ENCODE measurements around the gene RGS8. TPM values are rescaled to one million over a fixed set of nuclear protein-coding genes. Genes with fewer than 3 reads are reported as not detected.

The RGS8 gene
- total RNA-seq, 2 donors from 2014 or later: not detected

DNA sequence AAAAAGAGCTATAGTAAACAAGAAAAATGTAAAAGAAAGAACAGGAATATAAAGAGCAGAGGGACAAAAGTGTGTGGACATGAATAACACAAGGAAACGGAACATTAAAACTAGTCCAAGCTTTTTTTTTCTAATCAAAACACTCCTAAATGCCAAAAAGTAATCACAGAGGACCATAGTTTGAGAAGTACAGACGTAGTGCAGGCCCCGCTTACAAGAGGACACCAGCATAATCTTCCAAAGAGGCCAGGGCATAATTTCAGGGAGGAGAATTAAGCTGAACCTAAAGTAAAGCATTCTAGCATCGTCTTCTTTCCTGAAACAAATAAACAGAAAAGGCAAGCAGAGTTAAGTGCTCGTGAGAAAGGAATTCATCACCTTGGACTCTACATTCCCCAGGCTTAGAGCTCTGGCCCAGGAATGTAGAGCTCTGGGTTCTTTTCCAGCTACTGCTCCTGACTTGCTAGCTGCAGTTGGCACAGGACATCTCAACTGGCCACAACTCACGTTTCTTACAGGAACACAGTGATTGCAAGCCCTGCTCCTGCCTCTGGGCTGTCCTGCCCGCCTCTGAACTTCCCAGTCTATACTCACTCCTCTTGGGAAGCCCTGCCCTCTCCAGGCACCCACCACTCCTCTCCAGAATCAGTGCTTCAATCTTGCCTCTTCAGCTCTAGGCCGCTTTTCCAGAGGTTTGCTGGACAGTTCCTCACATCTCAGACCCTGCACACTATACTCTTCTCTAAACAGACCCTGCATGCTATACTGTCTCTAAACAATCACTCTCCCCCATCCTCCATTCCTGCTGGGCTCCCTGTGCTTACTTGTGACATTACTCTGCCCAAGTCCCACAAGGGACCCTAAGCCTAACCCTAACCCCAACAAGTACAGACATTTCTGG lies 9.8 kb downstream of the RGS8 start:
- H3K27ac Mint-ChIP-seq: no peak overlapping the region
- H3K36me3 Mint-ChIP-seq (ENCODE audit: low read depth): peaks cover 8% of the 10 kb centered on the region
- H3K4me1 Mint-ChIP-seq: peaks cover 15% of the 10 kb centered on the region
- no peak overlapping the region for H3K4me3 Mint-ChIP-seq
- ATAC-seq (no peak), DNase-seq (no peak)
- peaks cover 44% of the 10 kb centered on the region for H3K27me3 Mint-ChIP-seq
- no peaks in the 10 kb centered on the region for H3K9me3 ChIP-seq (ENCODE audit: control insufficient read depth, low read length, poor library complexity, severe bottlenecking)

DNA sequence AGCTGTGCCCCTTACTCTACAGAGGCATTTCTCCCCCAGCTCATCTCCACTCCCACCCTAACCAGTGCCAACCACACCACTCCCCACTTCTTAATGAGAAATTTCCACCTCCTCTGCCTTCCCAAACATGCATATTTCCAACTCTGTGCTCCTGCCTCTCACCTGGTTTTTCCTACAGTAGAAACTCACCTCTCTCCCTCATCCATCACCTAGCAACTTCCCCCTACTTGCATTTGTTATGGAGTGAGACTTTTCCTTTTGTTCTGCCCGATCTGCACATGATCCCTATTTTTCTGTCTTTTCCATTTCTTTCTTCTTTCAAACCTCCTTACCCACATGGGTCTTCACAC lies 11.9 kb downstream of the RGS8 start:
- H3K27me3 Mint-ChIP-seq: peaks cover 44% of the 10 kb centered on the region
- H3K9me3 ChIP-seq (ENCODE audit: control insufficient read depth, low read length, poor library complexity, severe bottlenecking): no peaks in the 10 kb centered on the region
- H3K36me3 Mint-ChIP-seq (ENCODE audit: low read depth): peaks cover 8% of the 10 kb centered on the region
- ATAC-seq (no peak), DNase-seq (no peak)
- peaks cover 15% of the 10 kb centered on the region for H3K4me1 Mint-ChIP-seq
- no peak overlapping the region for H3K27ac Mint-ChIP-seq
- H3K4me3 Mint-ChIP-seq: no peak overlapping the region

DNA sequence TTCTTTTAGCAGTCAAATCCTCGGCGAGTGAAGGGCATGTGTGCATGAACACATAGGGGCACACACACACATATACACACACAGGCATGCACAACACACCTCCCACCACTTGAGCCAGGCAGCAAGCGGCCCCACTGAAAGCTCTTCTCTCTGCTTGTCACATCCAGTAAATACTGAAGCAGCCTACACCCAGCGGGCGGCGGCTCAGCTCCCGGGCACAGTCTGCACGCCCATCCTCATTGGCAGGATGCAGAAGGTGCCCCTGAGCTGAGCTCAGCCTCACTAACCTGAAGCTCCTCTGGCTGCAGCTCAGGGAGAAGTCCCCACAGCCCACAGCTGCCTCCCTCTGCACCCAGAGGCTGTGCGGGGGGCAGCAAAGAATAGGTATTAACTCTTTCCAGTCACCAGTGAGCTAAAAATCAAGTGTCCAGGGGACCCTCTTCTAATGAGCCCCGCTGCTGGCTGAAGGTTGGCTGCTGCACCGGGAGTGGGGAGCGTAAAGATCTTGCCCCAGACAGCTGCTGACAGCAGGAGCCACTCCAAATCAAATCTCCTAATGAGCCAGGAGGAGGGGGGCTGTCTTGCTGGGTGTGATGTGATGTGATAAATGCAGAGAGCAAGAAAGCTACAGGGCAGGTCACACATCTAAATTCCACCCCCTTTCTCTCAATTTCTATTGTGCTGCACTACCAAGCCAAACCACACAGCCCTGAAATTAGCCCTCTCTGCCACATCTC lies 12.5 kb downstream of the RGS8 start:
- H3K27me3 Mint-ChIP-seq: peaks cover 44% of the 10 kb centered on the region
- H3K4me3 Mint-ChIP-seq: no peak overlapping the region
- H3K4me1 Mint-ChIP-seq: peaks cover 15% of the 10 kb centered on the region
- no peaks in the 10 kb centered on the region for H3K9me3 ChIP-seq (ENCODE audit: control insufficient read depth, low read length, poor library complexity, severe bottlenecking)
- DNase-seq: no peak
- H3K36me3 Mint-ChIP-seq (ENCODE audit: low read depth): peaks cover 8% of the 10 kb centered on the region
- ATAC-seq: no peak
- no peak overlapping the region for H3K27ac Mint-ChIP-seq

DNA sequence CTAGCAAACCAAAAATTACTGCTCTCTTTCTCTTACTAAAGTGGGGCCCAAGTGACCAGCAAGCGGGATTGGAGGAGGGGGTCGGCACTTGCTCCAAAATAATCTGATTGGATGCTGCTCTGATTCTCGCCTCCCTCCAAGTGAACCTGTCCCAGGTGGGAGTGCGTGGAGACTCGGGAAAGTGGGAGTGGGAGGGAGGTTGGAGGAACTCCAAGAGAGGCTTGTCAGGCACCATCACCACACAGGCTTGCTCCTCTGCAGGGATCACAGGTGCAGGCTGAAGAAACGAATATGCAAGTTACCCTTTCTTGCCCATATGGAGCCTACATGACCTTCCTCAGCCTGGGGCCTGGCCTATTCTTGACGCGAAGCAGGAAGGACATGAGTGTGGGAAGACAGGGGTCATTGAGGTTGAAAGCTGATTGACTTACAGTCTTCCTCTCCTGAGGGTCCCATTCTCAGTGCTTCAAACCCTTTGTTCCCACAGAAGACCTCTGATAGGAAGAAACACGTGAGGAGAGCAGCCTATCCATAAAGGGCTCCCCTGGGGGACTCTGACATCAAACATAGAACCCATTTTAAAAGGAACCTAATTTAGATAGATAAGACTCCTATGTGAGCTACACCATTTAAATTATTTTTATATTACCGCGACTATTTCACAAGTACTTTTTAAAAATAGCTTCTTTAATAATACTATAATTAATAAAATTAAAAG lies 14.2 kb downstream of the RGS8 start:
- Mint-ChIP-seq H3K36me3 (ENCODE audit: low read depth) (peaks cover 6% of the 10 kb centered on the region), H3K4me1 (peaks cover 13% of the 10 kb centered on the region), H3K4me3 (no peak overlapping the region), H3K27me3 (peaks cover 43% of the 10 kb centered on the region), H3K27ac (no peak overlapping the region)
- ATAC-seq: no peak
- no peak for DNase-seq
- H3K9me3 ChIP-seq (ENCODE audit: control insufficient read depth, low read length, poor library complexity, severe bottlenecking): no peaks in the 10 kb centered on the region

DNA sequence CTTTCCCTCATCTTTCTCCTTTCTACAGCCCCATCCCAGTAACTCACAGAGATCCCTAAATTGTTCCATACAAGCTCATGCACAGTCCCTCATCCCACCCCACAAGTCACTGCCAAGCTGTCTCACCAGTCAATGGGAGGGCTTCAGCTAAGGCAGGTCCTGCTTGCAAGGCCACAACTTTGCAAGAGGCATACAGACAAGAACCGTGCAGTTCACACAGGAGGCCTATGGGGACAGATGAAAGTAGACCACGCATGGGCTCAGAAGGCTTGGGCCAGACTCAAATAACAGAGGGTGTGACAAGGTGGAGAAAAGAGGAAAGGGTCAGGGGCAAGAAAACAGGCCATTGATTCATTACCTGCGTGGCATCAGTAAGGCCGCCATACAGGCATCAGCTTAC lies 15.1 kb downstream of the RGS8 start:
- H3K9me3 ChIP-seq (ENCODE audit: control insufficient read depth, low read length, poor library complexity, severe bottlenecking): no peaks in the 10 kb centered on the region
- no peak for DNase-seq
- peaks cover 10% of the 10 kb centered on the region for H3K4me1 Mint-ChIP-seq
- H3K4me3 Mint-ChIP-seq: no peak overlapping the region
- no peak overlapping the region for H3K27ac Mint-ChIP-seq
- peaks cover 3% of the 10 kb centered on the region for H3K36me3 Mint-ChIP-seq (ENCODE audit: low read depth)
- no peak for ATAC-seq
- peaks cover 38% of the 10 kb centered on the region for H3K27me3 Mint-ChIP-seq

DNA sequence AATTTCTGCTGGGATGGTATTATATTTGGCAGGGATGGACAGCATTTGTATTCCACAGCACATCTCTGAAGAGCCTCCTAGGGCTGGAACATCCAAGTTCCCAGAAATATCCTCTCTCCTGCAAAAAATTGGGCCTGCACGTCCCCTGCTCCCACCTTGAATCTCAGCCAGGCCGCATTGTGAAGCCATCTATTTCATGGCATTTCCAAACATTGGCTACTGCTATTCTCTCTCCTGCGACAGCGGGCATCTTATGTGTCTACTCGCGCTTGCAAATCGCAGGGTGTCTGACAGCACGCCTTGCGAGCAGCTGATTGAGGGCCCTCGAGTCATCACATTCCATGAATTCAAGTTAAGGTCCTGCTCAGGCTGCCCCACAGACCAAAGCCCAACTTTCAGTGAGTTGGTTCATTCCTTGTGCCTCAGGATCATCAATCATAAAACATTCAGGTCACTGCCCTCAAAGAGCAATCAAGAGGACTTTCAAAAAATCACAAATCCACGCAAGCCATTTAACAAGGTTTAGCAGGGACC lies 15.8 kb downstream of the RGS8 start:
- Mint-ChIP-seq H3K27ac (no peak overlapping the region), H3K27me3 (peaks cover 32% of the 10 kb centered on the region), H3K4me3 (no peak overlapping the region), H3K36me3 (ENCODE audit: low read depth) (peaks cover 3% of the 10 kb centered on the region), H3K4me1 (peaks cover 10% of the 10 kb centered on the region)
- ATAC-seq (no peak), DNase-seq (no peak)
- no peaks in the 10 kb centered on the region for H3K9me3 ChIP-seq (ENCODE audit: control insufficient read depth, low read length, poor library complexity, severe bottlenecking)

DNA sequence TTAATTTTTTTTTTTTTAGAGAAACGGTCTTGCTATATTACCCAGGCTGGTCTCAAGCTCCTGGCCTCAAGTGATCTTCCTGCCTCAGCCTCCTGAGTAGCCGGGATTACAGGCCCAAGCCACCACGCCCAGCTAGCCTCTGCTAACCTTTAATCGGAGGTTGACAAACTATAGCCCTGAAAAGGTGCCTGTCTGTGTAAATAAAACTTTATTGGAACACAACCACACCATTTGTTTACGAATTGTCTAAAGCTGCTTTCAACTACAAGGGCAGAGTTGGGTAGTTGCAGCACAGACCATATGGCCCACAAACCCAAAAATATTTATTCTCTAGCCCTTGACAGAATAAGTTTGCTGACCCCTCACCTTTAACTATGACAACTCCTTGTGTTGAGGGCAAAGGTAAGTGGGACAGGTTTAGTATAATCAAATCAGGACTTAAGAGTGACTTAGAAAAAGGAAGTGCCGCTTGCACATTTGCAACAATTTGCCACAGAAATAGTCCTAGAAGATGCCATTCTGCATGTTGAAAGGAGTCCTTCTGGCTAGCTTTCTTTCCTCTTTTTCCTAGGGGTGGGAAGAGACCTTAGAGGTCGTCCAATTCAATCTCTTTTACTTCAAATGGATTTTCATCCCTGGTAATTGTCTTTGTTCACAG lies 16.4 kb downstream of the RGS8 start:
- no peak overlapping the region for H3K4me3 Mint-ChIP-seq
- no peaks in the 10 kb centered on the region for H3K9me3 ChIP-seq (ENCODE audit: control insufficient read depth, low read length, poor library complexity, severe bottlenecking)
- H3K27ac Mint-ChIP-seq: no peak overlapping the region
- H3K27me3 Mint-ChIP-seq: peaks cover 30% of the 10 kb centered on the region
- DNase-seq (no peak), ATAC-seq (no peak)
- H3K4me1 Mint-ChIP-seq: peaks cover 10% of the 10 kb centered on the region
- H3K36me3 Mint-ChIP-seq (ENCODE audit: low read depth): peaks cover 3% of the 10 kb centered on the region

DNA sequence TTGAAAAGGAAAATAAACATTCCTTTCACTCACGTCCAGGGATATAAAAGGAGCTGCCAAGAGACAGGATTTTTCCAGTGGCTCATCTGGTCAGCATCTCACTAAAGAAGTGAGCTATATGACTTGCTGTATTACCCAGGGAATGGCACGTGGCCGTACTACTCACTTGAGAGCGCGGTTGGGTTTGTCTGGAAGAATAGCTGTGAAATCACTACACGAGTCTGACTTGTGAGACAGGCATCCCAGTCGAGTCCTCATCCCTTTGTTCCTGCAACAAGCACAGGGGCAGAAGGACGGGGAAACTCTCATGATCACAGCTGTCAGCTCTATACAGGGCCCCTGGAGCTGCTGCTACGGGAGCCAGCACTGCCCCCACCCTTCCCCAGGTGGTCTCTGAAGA lies 17.7 kb downstream of the RGS8 start:
- H3K4me3 Mint-ChIP-seq: no peak overlapping the region
- no peak overlapping the region for H3K27ac Mint-ChIP-seq
- no peak for ATAC-seq
- H3K4me1 Mint-ChIP-seq: peaks cover 6% of the 10 kb centered on the region
- no peaks in the 10 kb centered on the region for H3K9me3 ChIP-seq (ENCODE audit: control insufficient read depth, low read length, poor library complexity, severe bottlenecking)
- DNase-seq: no peak
- H3K36me3 Mint-ChIP-seq (ENCODE audit: low read depth): no peaks in the 10 kb centered on the region
- H3K27me3 Mint-ChIP-seq: peaks cover 26% of the 10 kb centered on the region

DNA sequence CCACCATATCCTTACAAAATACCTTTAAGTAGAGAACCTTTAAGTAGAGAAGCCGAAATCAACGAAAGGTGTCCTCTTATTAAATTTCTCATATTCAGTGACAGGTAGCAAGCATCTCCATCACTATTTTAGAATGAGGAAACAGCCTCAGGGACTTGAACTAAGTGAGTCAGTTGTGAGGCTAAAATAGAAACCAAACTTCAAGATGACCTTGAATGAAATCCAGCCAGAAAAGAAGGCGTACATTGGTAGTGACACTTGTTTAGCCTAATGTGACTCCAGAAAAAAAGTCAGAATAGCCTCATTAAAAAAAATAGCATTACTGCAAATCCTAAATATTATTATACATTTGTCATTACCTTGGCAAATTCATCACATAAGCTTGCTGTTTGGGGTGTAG lies 20.1 kb downstream of the RGS8 start:
- no peaks in the 10 kb centered on the region for H3K4me1 Mint-ChIP-seq
- H3K27ac Mint-ChIP-seq: no peak overlapping the region
- H3K36me3 Mint-ChIP-seq (ENCODE audit: low read depth): no peaks in the 10 kb centered on the region
- no peaks in the 10 kb centered on the region for H3K9me3 ChIP-seq (ENCODE audit: control insufficient read depth, low read length, poor library complexity, severe bottlenecking)
- ATAC-seq (no peak), DNase-seq (no peak)
- H3K27me3 Mint-ChIP-seq: peaks cover 14% of the 10 kb centered on the region
- H3K4me3 Mint-ChIP-seq: no peak overlapping the region

DNA sequence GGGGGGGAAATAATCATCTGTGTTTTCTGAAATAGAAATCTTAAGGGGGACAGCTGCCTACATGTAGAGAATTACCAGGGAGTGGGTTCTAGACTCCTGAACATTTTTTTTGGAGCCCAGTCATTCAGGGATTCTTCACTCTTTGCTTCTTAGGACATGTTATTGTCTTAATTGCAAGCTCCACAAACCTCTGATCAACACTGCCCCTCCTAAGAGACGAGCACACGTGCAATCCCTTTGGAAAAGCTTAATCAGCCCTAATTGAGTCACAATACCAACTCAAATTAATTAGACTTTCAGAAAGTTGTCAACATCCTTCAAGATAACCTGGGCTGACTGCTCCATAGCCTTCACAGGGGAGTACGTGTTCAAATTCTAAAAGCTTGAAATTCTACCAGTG lies 21.4 kb downstream of the RGS8 start:
- ATAC-seq (no peak), DNase-seq (no peak)
- Mint-ChIP-seq H3K27me3 (peaks cover 16% of the 10 kb centered on the region), H3K27ac (no peak overlapping the region), H3K4me3 (no peak overlapping the region), H3K36me3 (ENCODE audit: low read depth) (no peaks in the 10 kb centered on the region), H3K4me1 (no peaks in the 10 kb centered on the region)
- H3K9me3 ChIP-seq (ENCODE audit: control insufficient read depth, low read length, poor library complexity, severe bottlenecking): no peaks in the 10 kb centered on the region

DNA sequence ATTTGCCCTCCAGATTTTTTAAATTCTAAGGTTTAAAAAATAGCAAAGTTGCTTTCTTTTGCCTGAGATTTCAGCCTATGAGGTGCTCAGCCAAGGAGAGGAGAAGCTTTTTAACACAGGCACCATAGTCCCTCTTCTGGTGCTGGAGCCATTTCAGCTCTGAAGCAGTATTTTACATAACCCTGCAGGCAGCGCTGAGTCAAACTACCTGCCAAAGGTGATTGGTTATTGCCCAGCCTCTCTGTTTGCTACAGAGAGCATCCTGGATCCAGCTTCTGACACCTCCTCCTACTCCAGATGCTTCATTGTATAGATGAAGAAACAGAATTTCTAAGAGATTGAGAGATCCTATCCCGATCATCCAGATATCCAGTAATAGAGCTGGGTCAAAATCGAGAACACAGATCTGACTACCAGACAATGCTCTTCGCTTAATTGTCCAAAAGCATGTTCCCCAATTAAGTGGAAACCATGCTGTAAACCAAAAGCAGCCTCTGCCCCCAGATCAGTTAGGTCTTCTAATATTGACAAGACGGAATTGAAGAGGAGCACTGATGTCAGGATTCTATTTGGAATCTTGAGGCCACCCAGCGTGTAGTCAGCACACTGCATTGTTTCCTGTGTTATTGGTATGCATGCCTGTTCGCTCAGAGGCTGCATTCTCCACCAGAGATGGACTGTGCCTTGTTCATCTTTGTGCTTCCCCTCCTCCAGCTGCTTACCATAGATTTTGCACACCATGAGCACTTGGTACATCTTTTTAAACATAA lies 22.1 kb downstream of the RGS8 start:
- Mint-ChIP-seq H3K27me3 (peaks cover 22% of the 10 kb centered on the region), H3K4me3 (no peak overlapping the region), H3K27ac (no peak overlapping the region), H3K36me3 (ENCODE audit: low read depth) (no peaks in the 10 kb centered on the region), H3K4me1 (no peaks in the 10 kb centered on the region)
- ATAC-seq: no peak
- no peaks in the 10 kb centered on the region for H3K9me3 ChIP-seq (ENCODE audit: control insufficient read depth, low read length, poor library complexity, severe bottlenecking)
- DNase-seq: no peak

DNA sequence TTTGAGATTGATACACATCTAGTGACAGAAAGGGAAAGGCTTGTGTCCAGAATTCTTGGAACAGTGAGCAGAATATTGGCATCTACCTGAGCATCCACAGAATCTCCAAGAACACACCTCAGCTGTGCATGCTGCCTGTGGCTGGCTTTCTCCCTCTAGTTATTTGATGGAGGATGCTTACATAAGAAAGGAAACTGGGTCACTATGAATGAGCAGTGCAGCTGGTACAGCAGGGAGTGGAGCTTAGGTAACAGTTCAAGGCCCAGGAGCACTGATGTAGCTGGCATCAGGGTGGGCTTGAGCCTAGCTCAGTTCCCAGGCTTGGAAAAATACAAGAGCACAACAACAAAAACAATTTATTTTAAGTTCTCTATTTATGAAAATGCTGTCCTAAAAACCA lies 26.3 kb downstream of the RGS8 start:
- H3K27me3 Mint-ChIP-seq: peaks cover 27% of the 10 kb centered on the region
- no peaks in the 10 kb centered on the region for H3K36me3 Mint-ChIP-seq (ENCODE audit: low read depth)
- H3K4me1 Mint-ChIP-seq: peaks cover 3% of the 10 kb centered on the region
- H3K9me3 ChIP-seq (ENCODE audit: control insufficient read depth, low read length, poor library complexity, severe bottlenecking): no peaks in the 10 kb centered on the region
- no peak overlapping the region for H3K4me3 Mint-ChIP-seq
- ATAC-seq (no peak), DNase-seq (no peak)
- no peak overlapping the region for H3K27ac Mint-ChIP-seq

Data from T-helper 17 cell (primary cell).